Nephron (organoid): Measurements from ENCODE around the gene EIF3A.

Source experiments
- H3K27ac Mint-ChIP-seq, 3 experiments: 2 replicates each; pipeline ENCODE4 v1.8.0; 2020; ENCODE audit warnings: mixed read lengths in 3 of 3, mild to moderate bottlenecking in 2 of 3, moderate library complexity in 1 of 3
- H3K27me3 Mint-ChIP-seq: 2 replicates; pipeline ENCODE4 v1.8.0; 2021; ENCODE audit warnings: low read depth, mild to moderate bottlenecking, moderate library complexity, mixed read lengths
- H3K36me3 Mint-ChIP-seq: 2 replicates; pipeline ENCODE4 v1.8.0; 2020; ENCODE audit warnings: low read depth, mixed read lengths
- H3K4me1 Mint-ChIP-seq: 2 replicates; pipeline ENCODE4 v1.8.0; 2020; ENCODE audit warnings: mixed read lengths
- H3K4me3 Mint-ChIP-seq, 3 experiments: 2 replicates each; pipeline ENCODE4 v1.8.0; 2020; ENCODE audit warnings: mild to moderate bottlenecking in 3 of 3, mixed read lengths in 3 of 3, moderate library complexity in 2 of 3
- H3K9me3 Mint-ChIP-seq: 2 replicates; pipeline ENCODE4 v1.8.0; 2020; ENCODE audit warnings: mixed read lengths
- CTCF ChIP-seq, 3 experiments: fragments of 200-600 bp; sonication (generic); IDR thresholded peaks; one replicate each; pipeline ENCODE4 v1.5.0; 2021; ENCODE audit warnings: antibody characterized with exemption in 3 of 3; ENCODE audit not compliant: unreplicated experiment in 3 of 3

The EIF3A gene

GRCh38 chr10:119049777-119050176, 30.8 kb downstream of the EIF3A start:
- Mint-ChIP-seq H3K27ac (no peak overlapping the region), H3K27me3 (no peaks in the 10 kb centered on the region), H3K4me1 (no peaks in the 10 kb centered on the region), H3K9me3 (no peaks in the 10 kb centered on the region), H3K36me3 (peaks cover 95% of the 10 kb centered on the region), H3K4me3 (no peak overlapping the region)
- no peak for TF ChIP-seq CTCF (IDR thresholded peaks at IDR 0.05; ENCODE audit: unreplicated experiment in 3 of 3)

- TF ChIP-seq CTCF (IDR thresholded peaks at IDR 0.05; ENCODE audit: unreplicated experiment in 3 of 3), result no peak
- Mint-ChIP-seq H3K27ac (no peak overlapping the region), H3K4me1 (no peaks in the 10 kb centered on the region), H3K36me3 (peaks cover 92% of the 10 kb centered on the region), H3K9me3 (no peaks in the 10 kb centered on the region), H3K27me3 (no peaks in the 10 kb centered on the region), H3K4me3 (no peak overlapping the region)
Observed at GRCh38 chr10:119049361-119049760, 31.3 kb downstream of the EIF3A start.

- H3K4me1 Mint-ChIP-seq, result peaks cover 4% of the 10 kb centered on the region
- H3K27ac Mint-ChIP-seq, result peak overlapping the region in 1 of 3 experiments; percentile 13
- peaks cover 90% of the 10 kb centered on the region for H3K36me3 Mint-ChIP-seq
- H3K4me3 Mint-ChIP-seq, result no peak overlapping the region
- no peak for TF ChIP-seq CTCF (IDR thresholded peaks at IDR 0.05; ENCODE audit: unreplicated experiment in 3 of 3)
- no peaks in the 10 kb centered on the region for H3K9me3 Mint-ChIP-seq
- no peaks in the 10 kb centered on the region for H3K27me3 Mint-ChIP-seq
Observed at GRCh38 chr10:119045561-119045960, 35.1 kb downstream of the EIF3A start.

- Mint-ChIP-seq H3K4me1 (peaks cover 10% of the 10 kb centered on the region), H3K27me3 (no peaks in the 10 kb centered on the region), H3K9me3 (no peaks in the 10 kb centered on the region), H3K36me3 (peaks cover 89% of the 10 kb centered on the region), H3K27ac (peak overlapping the region in 1 of 3 experiments; percentile 75), H3K4me3 (no peak overlapping the region)
- TF ChIP-seq CTCF (IDR thresholded peaks at IDR 0.05; ENCODE audit: unreplicated experiment in 3 of 3), result no peak
Observed at GRCh38 chr10:119042169-119042568, 38.4 kb downstream of the EIF3A start.

- peaks cover 86% of the 10 kb centered on the region for H3K36me3 Mint-ChIP-seq
- H3K27ac Mint-ChIP-seq, result peak overlapping the region in 1 of 3 experiments; percentile 5
- no peak for TF ChIP-seq CTCF (IDR thresholded peaks at IDR 0.05; ENCODE audit: unreplicated experiment in 3 of 3)
- H3K27me3 Mint-ChIP-seq, result no peaks in the 10 kb centered on the region
- H3K4me3 Mint-ChIP-seq, result no peak overlapping the region
- peaks cover 10% of the 10 kb centered on the region for H3K4me1 Mint-ChIP-seq
- H3K9me3 Mint-ChIP-seq, result no peaks in the 10 kb centered on the region
Observed at GRCh38 chr10:119041326-119041725, 39.3 kb downstream of the EIF3A start.

GRCh38 chr10:119039161-119039560, 41.5 kb downstream of the EIF3A start:
- TF ChIP-seq CTCF (IDR thresholded peaks at IDR 0.05; ENCODE audit: unreplicated experiment in 3 of 3), result no peak
- Mint-ChIP-seq H3K27me3 (no peaks in the 10 kb centered on the region), H3K27ac (no peak overlapping the region), H3K4me3 (no peak overlapping the region), H3K36me3 (peaks cover 81% of the 10 kb centered on the region), H3K9me3 (no peaks in the 10 kb centered on the region), H3K4me1 (peaks cover 14% of the 10 kb centered on the region)
